Breast epithelium (tissue), 4 donors: ENCODE measurements around the gene ANKH. TPM values are rescaled to one million over a fixed set of nuclear protein-coding genes. Genes with fewer than 3 reads are reported as not detected.

Experiments used
- DNase-seq, 2 donors: peaks; one replicate each; pipeline ENCODE4 v3.0.0-alpha.2; 2019; ENCODE audit warnings: low spot score in 2 of 2
- H3K27ac ChIP-seq, 2 donors: fragments of 200-600 bp; sonication (generic) in 1 of 2; one replicate each; pipeline ENCODE4 v1.5.1; 2016 to 2019; ENCODE audit warnings: mild to moderate bottlenecking in 1 of 2
- H3K27me3 ChIP-seq, 2 donors: fragments of 200-600 bp; sonication (generic) in 1 of 2; one replicate each; pipeline versions ENCODE4 v1.5.1 to v1.6.0; 2017 to 2019; ENCODE audit warnings: control low read depth in 1 of 2, mild to moderate bottlenecking in 1 of 2
- H3K36me3 ChIP-seq: fragments of 200-600 bp; one replicate; pipeline ENCODE4 v1.5.1; 2019
- H3K4me1 ChIP-seq, 2 donors: fragments of 200-600 bp; sonication (generic); one replicate each; pipeline ENCODE4 v1.5.1; 2016 to 2019; ENCODE audit warnings: control low read depth in 1 of 2
- H3K4me3 ChIP-seq, 3 donors: fragments of 200-600 bp; sonication (generic); 1 replicate in 2 of 3; 2 replicates in 1 of 3; pipeline ENCODE4 v1.5.1; 2016 to 2019; ENCODE audit warnings: mild to moderate bottlenecking in 3 of 3, moderate library complexity in 2 of 3
- H3K9me3 ChIP-seq, 2 donors: fragments of 200-600 bp; sonication (generic) in 1 of 2; one replicate each; pipeline ENCODE4 v1.5.1; 2016 to 2019; ENCODE audit warnings: control low read depth in 1 of 2
- CTCF ChIP-seq, 3 donors: fragments of 450-650 bp; IDR thresholded peaks; one replicate each; pipeline ENCODE4 v1.5.1; 2016 to 2017; ENCODE audit warnings: antibody characterized with exemption in 3 of 3, mild to moderate bottlenecking in 3 of 3, moderate library complexity in 3 of 3
- POLR2A ChIP-seq: fragments of 450-650 bp; IDR thresholded peaks from one replicate; pipeline ENCODE4 v1.6.1; 2016; ENCODE audit warnings: antibody characterized with exemption, mild to moderate bottlenecking, moderate library complexity
- POLR2AphosphoS5 ChIP-seq, 3 donors: sonication (generic); formaldehyde crosslinking; IDR thresholded peaks; one replicate each; pipeline ENCODE4 v1.6.1; 2017; ENCODE audit warnings: antibody characterized with exemption in 3 of 3
- intact Hi-C: fragments of 100-400 bp; cut with DNase I; formaldehyde crosslinking; loops from one replicate; pipeline ENCODE4 v1.15.1; 2023; ENCODE audit warnings: low total_unique reads
- total RNA-seq, 3 donors: library from RNA; depleted of rRNA; stranded (reverse); fragments of >200 nt; gene quantifications; one replicate each; pipeline ENCODE4 v1.1.0, GENCODE V29; 2016

Gene ANKH
- total RNA-seq, 3 donors from 2014 or later: 31.5 to 83.1 (median 52.1) TPM

DNA sequence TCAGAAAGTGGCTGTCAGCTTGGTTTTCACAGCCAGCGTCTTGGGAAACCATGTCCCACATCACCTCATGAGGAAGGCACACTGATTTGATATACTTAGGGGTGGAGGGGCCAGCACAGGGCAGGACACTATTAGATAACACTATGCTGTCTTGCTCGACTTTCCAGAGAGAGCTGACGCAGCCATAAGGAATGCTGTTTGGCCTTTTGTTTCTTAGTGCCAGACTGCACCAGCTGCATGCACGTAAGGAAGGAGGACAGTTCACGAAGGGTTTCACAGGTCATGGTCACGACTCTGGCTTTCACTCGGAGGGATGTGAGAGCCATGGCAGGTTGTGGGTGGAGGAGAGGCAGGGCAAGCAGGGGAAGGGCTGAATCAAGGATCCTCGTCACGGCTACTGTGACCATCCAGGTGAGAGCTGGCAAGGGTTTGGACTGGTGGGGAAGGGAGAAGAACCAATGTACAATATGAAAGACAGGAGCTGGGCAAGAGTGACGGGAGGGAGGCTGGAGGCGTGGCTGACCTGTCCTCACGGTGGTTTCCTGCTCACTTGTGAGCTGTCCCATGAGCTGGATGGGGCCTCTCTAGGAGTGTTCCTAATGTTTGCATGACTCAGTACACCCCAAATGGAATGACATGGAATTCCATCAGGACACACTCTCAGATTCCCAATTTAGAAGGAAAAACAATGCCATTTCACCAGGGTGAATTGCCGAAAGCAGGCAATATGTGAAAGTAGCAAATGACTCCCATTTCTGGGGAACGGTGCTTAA is 145.3 kb downstream of the ANKH start:
- Histone ChIP-seq H3K4me3 (no peak overlapping the region), H3K9me3 (no peaks in the 10 kb centered on the region), H3K27ac (no peak overlapping the region), H3K36me3 (no peaks in the 10 kb centered on the region), H3K27me3 (no peaks in the 10 kb centered on the region), H3K4me1 (no peaks in the 10 kb centered on the region)
- DNase-seq: no peak
- intact Hi-C loops: loop anchor here (5.0 kb wide), 1 partner anchor 286 kb away; no protein-coding TSS in a partner anchor
- no peak for TF ChIP-seq POLR2AphosphoS5 (IDR thresholded peaks at IDR 0.05)
- no peak for TF ChIP-seq CTCF (IDR thresholded peaks at IDR 0.05)
- TF ChIP-seq POLR2A: no peak

GRCh38 chr5:14724633-14725032 is 146.9 kb downstream of the ANKH start:
- Histone ChIP-seq H3K36me3 (no peaks in the 10 kb centered on the region), H3K4me1 (no peaks in the 10 kb centered on the region), H3K27me3 (no peaks in the 10 kb centered on the region), H3K27ac (no peak overlapping the region), H3K4me3 (no peak overlapping the region), H3K9me3 (no peaks in the 10 kb centered on the region)
- TF ChIP-seq POLR2AphosphoS5 (IDR thresholded peaks at IDR 0.05): no peak
- no peak for TF ChIP-seq CTCF (IDR thresholded peaks at IDR 0.05)
- no peak for TF ChIP-seq POLR2A
- DNase-seq: no peak
- intact Hi-C loops: loop anchor here (5.0 kb wide), 1 partner anchor 288 kb away; no protein-coding TSS in a partner anchor

- TF ChIP-seq POLR2AphosphoS5 (IDR thresholded peaks at IDR 0.05): no peak
- TF ChIP-seq CTCF (IDR thresholded peaks at IDR 0.05): no peak
- TF ChIP-seq POLR2A: no peak
- H3K4me3 ChIP-seq: no peak overlapping the region
- H3K27me3 ChIP-seq: no peaks in the 10 kb centered on the region
- H3K4me1 ChIP-seq: no peaks in the 10 kb centered on the region
- no peaks in the 10 kb centered on the region for H3K9me3 ChIP-seq
- intact Hi-C loops: no loop called here
- DNase-seq: no peak
- H3K27ac ChIP-seq: no peak overlapping the region
- no peaks in the 10 kb centered on the region for H3K36me3 ChIP-seq
Observed at GRCh38 chr5:14723701-14724132, 147.9 kb downstream of the ANKH start.

GRCh38 chr5:14722923-14723322 is 148.7 kb downstream of the ANKH start:
- no peaks in the 10 kb centered on the region for H3K4me1 ChIP-seq
- no peaks in the 10 kb centered on the region for H3K27me3 ChIP-seq
- TF ChIP-seq POLR2A (no peak), POLR2AphosphoS5 (IDR thresholded peaks at IDR 0.05) (no peak), CTCF (IDR thresholded peaks at IDR 0.05) (no peak)
- DNase-seq: no peak
- H3K36me3 ChIP-seq: no peaks in the 10 kb centered on the region
- no peak overlapping the region for H3K27ac ChIP-seq
- intact Hi-C loops: no loop called here
- H3K9me3 ChIP-seq: no peaks in the 10 kb centered on the region
- no peak overlapping the region for H3K4me3 ChIP-seq

DNA sequence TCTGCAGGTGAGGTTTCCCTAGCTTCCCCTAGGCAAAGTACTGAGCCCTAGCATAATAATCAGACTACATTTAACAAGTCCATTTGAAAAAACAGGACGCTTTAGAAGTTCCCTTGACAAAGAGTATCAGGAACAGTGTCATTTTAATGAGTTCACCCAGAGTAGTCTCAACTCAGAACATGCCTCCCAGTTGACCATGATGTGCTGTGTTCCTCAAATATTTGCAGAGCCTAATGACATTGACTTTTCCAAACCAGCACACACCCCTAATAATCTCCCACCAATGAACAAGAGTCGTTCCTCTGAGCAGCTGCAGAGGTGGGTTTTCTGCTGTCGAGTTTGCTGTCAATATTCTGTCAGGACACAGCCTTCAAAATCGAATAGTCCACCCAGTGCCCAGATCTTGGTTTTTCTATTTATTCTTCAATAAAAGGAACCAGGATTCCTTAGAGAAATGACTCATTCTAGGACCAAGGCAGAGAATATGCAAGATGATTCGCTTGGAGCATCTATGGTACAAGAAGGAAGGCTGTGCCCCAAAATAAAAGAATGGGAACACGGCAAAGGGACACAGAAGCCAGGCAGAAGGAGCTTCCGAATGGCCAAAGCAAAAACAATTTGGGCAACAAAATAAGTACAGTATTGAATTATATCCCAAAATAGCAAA is 149.5 kb downstream of the ANKH start:
- no peaks in the 10 kb centered on the region for H3K36me3 ChIP-seq
- no peak overlapping the region for H3K27ac ChIP-seq
- intact Hi-C loops: no loop called here
- no peak for DNase-seq
- TF ChIP-seq POLR2AphosphoS5 (IDR thresholded peaks at IDR 0.05) (no peak), POLR2A (no peak), CTCF (IDR thresholded peaks at IDR 0.05) (no peak)
- H3K27me3 ChIP-seq: no peaks in the 10 kb centered on the region
- H3K4me1 ChIP-seq: no peaks in the 10 kb centered on the region
- no peak overlapping the region for H3K4me3 ChIP-seq
- no peaks in the 10 kb centered on the region for H3K9me3 ChIP-seq
